Activated CD4-positive, alpha-beta memory T cell treated with anti-CD3 and anti-CD28 coated beads, Interleukin-2, amount 10 ng/mL, durations not matched to agents 7 days and 5 days (primary cell): ENCODE data around the gene BATF. TPM values are rescaled to one million over a fixed set of nuclear protein-coding genes. Genes with fewer than 3 reads are reported as not detected.

Experiments
- CTCF ChIA-PET: fragments of 350-600 bp; sonication (Branson Sonifier 250); formaldehyde crosslinking; loops from one replicate; lab custom pipeline; 2021; ENCODE audit warnings: antibody characterized with exemption, inconsistent platforms; lab: Charles Lee
- POLR2A ChIA-PET: fragments of 350-600 bp; sonication (Branson Sonifier 250); formaldehyde crosslinking; loops from one replicate; lab custom pipeline; 2021; ENCODE audit warnings: antibody characterized with exemption; lab: Charles Lee
- DNase-seq: peaks from one replicate; pipeline ENCODE4 v3.0.0-alpha.2; 2020
- H3K27ac Mint-ChIP-seq: one replicate; pipeline ENCODE4 v1.8.0; 2021; ENCODE audit warnings: mild to moderate bottlenecking, mixed read lengths
- H3K27me3 Mint-ChIP-seq: one replicate; pipeline ENCODE4 v1.8.0; 2021; ENCODE audit warnings: mixed read lengths
- H3K36me3 Mint-ChIP-seq: one replicate; pipeline ENCODE4 v1.8.0; 2021; ENCODE audit warnings: low read depth, mixed read lengths
- H3K4me1 Mint-ChIP-seq: one replicate; pipeline ENCODE4 v1.8.0; 2021; ENCODE audit warnings: mixed read lengths
- H3K4me3 Mint-ChIP-seq: one replicate; pipeline ENCODE4 v1.8.0; 2021; ENCODE audit warnings: mild to moderate bottlenecking, mixed read lengths
- H3K9me3 Mint-ChIP-seq: one replicate; pipeline ENCODE4 v1.8.0; 2021; ENCODE audit warnings: mixed read lengths
- total RNA-seq, 2 experiments: library from RNA; stranded (reverse); gene quantifications; one replicate each; pipeline ENCODE4 v1.2.3, GENCODE V29; 2021

Gene BATF
- total RNA-seq, 2 experiments from 2014 or later, result 63.0 to 66.1 TPM

GRCh38 chr14:75566752-75567151 lies 44.5 kb downstream of the BATF start:
- no peaks in the 10 kb centered on the region for H3K27me3 Mint-ChIP-seq
- ChIA-PET CTCF (interaction anchor here (1.1 to 2.2 kb wide), 14 partner anchors 10 to 261 kb away, joined by 3 to 21 read pairs (median 6); no protein-coding TSS in a partner anchor), POLR2A (interaction anchor here (0.9 to 2.1 kb wide), 9 partner anchors 9 to 498 kb away, joined by 3 to 14 read pairs (median 6); partner anchors contain the start of genes BATF, ERG28 and TTLL5)
- DNase-seq, result no peak
- peaks cover 70% of the 10 kb centered on the region for H3K4me1 Mint-ChIP-seq
- no peaks in the 10 kb centered on the region for H3K36me3 Mint-ChIP-seq
- H3K27ac Mint-ChIP-seq, result peak overlapping the region; percentile 74
- H3K4me3 Mint-ChIP-seq, result peak overlapping the region; percentile 21
- H3K9me3 Mint-ChIP-seq, result no peaks in the 10 kb centered on the region

- DNase-seq, result no peak
- Mint-ChIP-seq H3K9me3 (no peaks in the 10 kb centered on the region), H3K27ac (peak overlapping the region; percentile 64), H3K27me3 (no peaks in the 10 kb centered on the region), H3K36me3 (peaks cover 4% of the 10 kb centered on the region), H3K4me3 (no peak overlapping the region), H3K4me1 (peaks cover 64% of the 10 kb centered on the region)
- POLR2A ChIA-PET, result interaction anchor here (0.7 to 1.5 kb wide), 6 partner anchors 9 to 46 kb away, joined by 3 to 5 read pairs (median 4); partner anchors contain the start of gene BATF
- CTCF ChIA-PET, result interaction anchor here (0.7 to 2.5 kb wide), 5 partner anchors 8 to 90 kb away, joined by 3 to 27 read pairs (median 5); partner anchors contain the start of gene FLVCR2
Measured at GRCh38 chr14:75568140-75568539, 45.9 kb downstream of the BATF start.

GRCh38 chr14:75568791-75569190 lies 46.5 kb downstream of the BATF start:
- Mint-ChIP-seq H3K4me1 (peaks cover 64% of the 10 kb centered on the region), H3K9me3 (no peaks in the 10 kb centered on the region), H3K27ac (peak overlapping the region; percentile 64), H3K36me3 (peaks cover 4% of the 10 kb centered on the region), H3K4me3 (no peak overlapping the region), H3K27me3 (no peaks in the 10 kb centered on the region)
- ChIA-PET CTCF (interaction anchor here (0.7 to 2.5 kb wide), 6 partner anchors 9 to 92 kb away, joined by 3 to 27 read pairs (median 3); partner anchors contain the start of genes ERG28 and FLVCR2), POLR2A (interaction anchor here (0.7 to 1.5 kb wide), 6 partner anchors 8 to 47 kb away, joined by 3 to 5 read pairs (median 4); partner anchors contain the start of gene BATF)
- DNase-seq, result no peak

- no peaks in the 10 kb centered on the region for H3K27me3 Mint-ChIP-seq
- CTCF ChIA-PET, result interaction anchor here (1.8 kb wide), 1 partner anchor 9 kb away, joined by 9 read pairs; no protein-coding TSS in a partner anchor
- no peak for DNase-seq
- peaks cover 4% of the 10 kb centered on the region for H3K36me3 Mint-ChIP-seq
- POLR2A ChIA-PET, result no interaction called here
- peaks cover 50% of the 10 kb centered on the region for H3K4me1 Mint-ChIP-seq
- no peak overlapping the region for H3K4me3 Mint-ChIP-seq
- no peaks in the 10 kb centered on the region for H3K9me3 Mint-ChIP-seq
- H3K27ac Mint-ChIP-seq, result no peak overlapping the region
Measured at GRCh38 chr14:75570797-75571196, 48.5 kb downstream of the BATF start.

GRCh38 chr14:75572104-75572503 lies 49.8 kb downstream of the BATF start:
- ChIA-PET CTCF (interaction anchor here (1.8 kb wide), 1 partner anchor 10 kb away, joined by 9 read pairs; no protein-coding TSS in a partner anchor), POLR2A (interaction anchor here (0.7 to 0.8 kb wide), 2 partner anchors 11 to 32 kb away, joined by 3 to 4 read pairs; no protein-coding TSS in a partner anchor)
- no peaks in the 10 kb centered on the region for H3K9me3 Mint-ChIP-seq
- no peak overlapping the region for H3K27ac Mint-ChIP-seq
- no peak overlapping the region for H3K4me3 Mint-ChIP-seq
- H3K36me3 Mint-ChIP-seq, result peaks cover 4% of the 10 kb centered on the region
- H3K4me1 Mint-ChIP-seq, result peaks cover 37% of the 10 kb centered on the region
- H3K27me3 Mint-ChIP-seq, result no peaks in the 10 kb centered on the region
- no peak for DNase-seq

GRCh38 chr14:75577090-75577489 lies 54.8 kb downstream of the BATF start:
- no peak overlapping the region for H3K27ac Mint-ChIP-seq
- H3K36me3 Mint-ChIP-seq, result peaks cover 4% of the 10 kb centered on the region
- H3K4me1 Mint-ChIP-seq, result peaks cover 22% of the 10 kb centered on the region
- H3K27me3 Mint-ChIP-seq, result no peaks in the 10 kb centered on the region
- H3K4me3 Mint-ChIP-seq, result no peak overlapping the region
- H3K9me3 Mint-ChIP-seq, result no peaks in the 10 kb centered on the region
- no peak for DNase-seq
- ChIA-PET POLR2A (interaction anchor here (0.6 to 2.1 kb wide), 6 partner anchors 8 to 84 kb away, joined by 3 to 7 read pairs (median 4); partner anchors contain the start of genes ERG28 and TTLL5), CTCF (interaction anchor here (0.6 to 9.2 kb wide), 29 partner anchors 9 to 405 kb away, joined by 3 to 185 read pairs (median 4); partner anchors contain the start of genes BATF, ERG28, TGFB3 and TTLL5)

GRCh38 chr14:75577729-75578101 lies 55.4 kb downstream of the BATF start:
- CTCF ChIA-PET, result interaction anchor here (0.6 to 9.2 kb wide), 29 partner anchors 9 to 405 kb away, joined by 3 to 185 read pairs (median 4); partner anchors contain the start of genes BATF, ERG28, TGFB3 and TTLL5
- peak overlapping the region; percentile 81 for H3K4me3 Mint-ChIP-seq

GRCh38 chr14:75578102-75578785 lies 56.0 kb downstream of the BATF start, which contains the start of gene FLVCR2:
Gene FLVCR2 (plus strand): TSS chr14:75578620. CDS start chr14:75578973, 353 bp downstream.
- POLR2A ChIA-PET, result interaction anchor here (1.1 to 2.1 kb wide), 4 partner anchors 11 to 83 kb away, joined by 3 to 7 read pairs (median 5); partner anchors contain the start of genes ERG28 and TTLL5
- no peaks in the 10 kb centered on the region for H3K9me3 Mint-ChIP-seq
- H3K27ac Mint-ChIP-seq, result peak within 1 kb of the TSS; percentile 13

More at GRCh38 chr14:75577729-75578101, 55.4 kb downstream of the BATF start:
- H3K27ac Mint-ChIP-seq, result peak overlapping the region; percentile 13
- POLR2A ChIA-PET, result interaction anchor here (0.6 to 2.1 kb wide), 6 partner anchors 9 to 83 kb away, joined by 3 to 7 read pairs (median 4); partner anchors contain the start of genes ERG28 and TTLL5
- H3K4me1 Mint-ChIP-seq, result peaks cover 22% of the 10 kb centered on the region
- no peaks in the 10 kb centered on the region for H3K27me3 Mint-ChIP-seq
- H3K9me3 Mint-ChIP-seq, result no peaks in the 10 kb centered on the region
- no peaks in the 10 kb centered on the region for H3K36me3 Mint-ChIP-seq
- DNase-seq, result peak; percentile 79

GRCh38 chr14:75578786-75579337 lies 56.6 kb downstream of the BATF start:
- DNase-seq, result no peak
- no peaks in the 10 kb centered on the region for H3K9me3 Mint-ChIP-seq
- ChIA-PET CTCF (interaction anchor here (0.6 to 9.2 kb wide), 5 partner anchors 10 to 403 kb away, joined by 5 to 185 read pairs (median 22); partner anchors contain the start of genes ERG28, TGFB3 and TTLL5), POLR2A (interaction anchor here (1.1 to 2.1 kb wide), 2 partner anchors 10 to 82 kb away, joined by 3 to 6 read pairs; partner anchors contain the start of genes ERG28 and TTLL5)
- H3K4me1 Mint-ChIP-seq, result peaks cover 22% of the 10 kb centered on the region
- peak overlapping the region; percentile 81 for H3K4me3 Mint-ChIP-seq
- H3K27me3 Mint-ChIP-seq, result no peaks in the 10 kb centered on the region
- no peak overlapping the region for H3K27ac Mint-ChIP-seq
- no peaks in the 10 kb centered on the region for H3K36me3 Mint-ChIP-seq

More at GRCh38 chr14:75578102-75578785, 56.0 kb downstream of the BATF start, which contains the start of gene FLVCR2:
- Mint-ChIP-seq H3K36me3 (no peaks in the 10 kb centered on the region), H3K4me3 (peak within 1 kb of the TSS; percentile 81), H3K27me3 (no peaks in the 10 kb centered on the region), H3K4me1 (peaks cover 22% of the 10 kb centered on the region)
- CTCF ChIA-PET, result interaction anchor here (0.6 to 9.2 kb wide), 25 partner anchors 10 to 404 kb away, joined by 3 to 185 read pairs (median 5); partner anchors contain the start of genes BATF, ERG28, TGFB3 and TTLL5
- peak; percentile 58 for DNase-seq

GRCh38 chr14:75579338-75579864 lies 57.1 kb downstream of the BATF start:
- H3K4me1 Mint-ChIP-seq, result peaks cover 22% of the 10 kb centered on the region
- no peaks in the 10 kb centered on the region for H3K36me3 Mint-ChIP-seq
- CTCF ChIA-PET, result interaction anchor here (3.1 to 9.2 kb wide), 2 partner anchors 19 to 74 kb away, joined by 22 to 185 read pairs; partner anchors contain the start of genes ERG28 and TTLL5
- H3K4me3 Mint-ChIP-seq, result peak overlapping the region; percentile 81
- DNase-seq, result no peak
- H3K27ac Mint-ChIP-seq, result no peak overlapping the region
- no peaks in the 10 kb centered on the region for H3K9me3 Mint-ChIP-seq
- no peaks in the 10 kb centered on the region for H3K27me3 Mint-ChIP-seq
- POLR2A ChIA-PET, result interaction anchor here (1.1 kb wide), 1 partner anchor 10 kb away, joined by 3 read pairs; no protein-coding TSS in a partner anchor

GRCh38 chr14:75579882-75580281 lies 57.6 kb downstream of the BATF start:
- ChIA-PET POLR2A (no interaction called here), CTCF (interaction anchor here (9.2 kb wide), 1 partner anchor 74 kb away, joined by 185 read pairs; the partner anchor contains the start of genes ERG28 and TTLL5)
- H3K4me3 Mint-ChIP-seq, result peak overlapping the region; percentile 81
- H3K27me3 Mint-ChIP-seq, result no peaks in the 10 kb centered on the region
- no peaks in the 10 kb centered on the region for H3K36me3 Mint-ChIP-seq
- H3K4me1 Mint-ChIP-seq, result peaks cover 22% of the 10 kb centered on the region
- H3K27ac Mint-ChIP-seq, result no peak overlapping the region
- no peaks in the 10 kb centered on the region for H3K9me3 Mint-ChIP-seq
- no peak for DNase-seq
